SK-MEL-5 (cell line): ENCODE measurements around the gene ENC1. TPM values are rescaled to one million over a fixed set of nuclear protein-coding genes. Genes with fewer than 3 reads are reported as not detected.

Experiments used
- DNase-seq: peaks from one replicate; pipeline ENCODE4 v3.0.0-alpha.2; 2016; ENCODE audit warnings: low read depth, low spot score
- in situ Hi-C: cut with HindIII; loops from 2 replicates; pipeline ENCODE4 v1.10.0; 2016; ENCODE audit warnings: low sequenced_read_pairs, high pct_unique_total_duplicates, low pct_unique_long_range_greater_than_20kb
- total RNA-seq: library from RNA; depleted of rRNA; stranded (reverse); fragments of >200 nt; shearing (Covaris generic); gene quantifications from 2 replicates; pipeline ENCODE4 v1.2.3, GENCODE V29; 2014

ENC1 gene
- total RNA-seq, 1 experiment from 2014 or later: 2.5 TPM

DNA sequence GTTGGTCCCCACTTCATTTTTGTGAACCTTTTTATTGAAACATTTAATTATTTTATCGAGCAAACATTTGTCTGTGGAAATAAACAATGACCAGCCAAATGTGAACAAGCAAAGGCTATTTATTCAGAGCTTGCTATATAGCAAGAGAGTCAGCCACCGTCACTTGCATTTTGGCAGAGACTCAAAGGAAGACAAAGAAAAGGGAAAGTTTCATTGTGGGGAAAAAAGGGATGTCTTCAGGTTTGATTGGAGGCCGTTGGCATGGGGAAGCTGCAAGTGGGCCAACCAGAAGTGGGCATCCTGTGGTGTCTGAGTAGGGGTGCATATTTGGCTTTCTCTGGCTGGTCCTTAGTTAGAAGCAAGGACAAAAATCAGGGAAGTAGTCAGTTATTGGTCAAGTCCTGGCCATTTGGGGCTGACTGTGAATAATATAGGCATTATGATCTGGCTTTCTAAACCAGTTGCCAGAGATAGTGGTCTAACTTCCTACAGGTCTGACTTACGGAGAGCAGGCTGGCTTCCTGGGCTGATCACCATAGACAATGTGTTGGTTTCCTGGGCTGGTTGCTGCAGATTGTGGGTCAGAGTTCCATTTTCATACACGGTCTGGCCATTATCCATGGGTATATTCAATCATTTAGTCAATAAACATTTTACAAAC, 16.6 kb downstream of the ENC1 start:
- no peak for DNase-seq
- in situ Hi-C loops: no loop called here

DNA sequence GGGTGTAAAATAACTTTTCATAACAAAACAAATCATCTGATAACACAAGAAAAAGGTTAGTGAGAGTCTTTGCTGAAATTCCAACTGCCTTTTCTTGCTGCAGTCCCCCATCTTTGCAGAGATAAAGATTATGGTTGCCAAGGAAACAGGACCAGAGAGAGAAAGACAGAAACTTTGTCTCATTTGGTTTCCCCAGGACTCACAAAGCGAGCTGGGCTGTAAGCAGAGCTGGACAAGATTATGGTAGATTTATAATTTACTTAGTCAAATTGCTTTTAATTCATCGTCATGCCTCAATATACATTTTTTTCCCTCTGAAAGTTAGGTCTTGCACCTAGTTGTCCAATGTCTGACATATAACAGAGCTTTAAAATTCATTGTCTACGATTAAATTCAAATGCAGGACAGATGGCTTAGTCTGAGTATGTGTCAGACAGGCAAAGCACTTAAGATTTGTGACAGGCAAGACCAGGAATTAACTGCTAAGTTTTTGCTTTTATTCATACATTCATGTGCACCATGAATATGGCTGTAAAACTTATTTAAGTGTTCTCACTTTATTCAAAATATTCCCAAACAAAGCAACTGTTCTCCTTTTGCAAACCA, 17.4 kb downstream of the ENC1 start:
- in situ Hi-C loops: no loop called here
- DNase-seq: no peak

DNA sequence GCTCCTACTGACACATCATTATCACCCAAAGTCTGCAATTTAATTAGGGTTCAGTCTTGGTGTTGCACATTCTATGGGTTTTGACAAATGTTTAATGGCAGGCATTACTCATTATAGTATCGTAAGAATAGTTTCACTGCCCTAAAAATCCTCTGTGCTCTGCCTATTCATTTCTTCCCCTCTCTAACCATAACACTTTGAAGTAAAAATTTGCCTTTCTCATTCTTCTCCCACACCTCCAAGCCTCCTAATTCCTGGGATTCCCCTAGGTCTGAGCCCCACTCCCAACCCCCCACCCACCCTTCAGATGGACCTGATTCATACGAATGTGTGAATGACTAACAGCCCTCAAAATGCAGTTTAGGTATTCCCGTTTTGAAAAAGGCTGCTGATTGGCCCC, 18.4 kb downstream of the ENC1 start:
- in situ Hi-C loops: no loop called here
- no peak for DNase-seq

DNA sequence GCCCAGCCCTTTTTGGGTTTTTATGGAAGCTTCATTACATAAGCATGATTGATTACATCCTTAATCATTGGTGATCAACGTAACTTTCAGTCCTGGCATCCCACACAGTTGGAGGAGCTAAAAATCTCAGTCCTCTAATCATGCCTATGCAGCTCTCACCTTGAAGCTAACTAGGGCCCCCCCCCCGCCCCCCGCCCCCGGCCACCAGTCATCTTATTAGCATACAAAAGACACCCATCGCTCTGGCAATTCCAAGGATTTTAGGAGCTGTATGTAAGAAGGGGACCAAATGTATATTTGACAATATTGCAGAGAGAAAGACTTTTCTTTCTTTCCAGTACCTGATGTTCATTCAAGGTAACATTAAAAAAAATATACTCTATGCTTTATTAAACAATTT, 19.0 kb downstream of the ENC1 start:
- no peak for DNase-seq
- in situ Hi-C loops: no loop called here

DNA sequence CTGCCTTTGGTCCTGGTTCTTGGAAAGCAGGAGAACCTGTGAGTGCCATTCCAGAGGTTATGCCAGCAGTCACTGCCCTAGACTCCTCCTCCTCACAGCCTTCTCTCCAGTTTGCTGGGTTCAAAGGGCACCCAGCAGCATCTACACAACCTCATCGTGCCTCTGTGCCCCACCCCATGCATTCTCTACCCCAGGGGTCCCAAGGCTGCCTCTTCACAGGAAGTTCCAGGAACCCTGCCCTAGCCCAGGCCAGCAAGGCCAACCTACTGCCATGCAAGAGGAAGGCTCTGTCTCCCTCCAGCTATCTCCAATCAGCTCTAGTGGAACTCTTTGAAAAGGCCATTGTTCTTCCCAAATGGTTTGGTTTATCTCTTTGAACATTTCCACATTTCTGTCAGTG, 21.2 kb downstream of the ENC1 start:
- DNase-seq: no peak
- in situ Hi-C loops: no loop called here

DNA sequence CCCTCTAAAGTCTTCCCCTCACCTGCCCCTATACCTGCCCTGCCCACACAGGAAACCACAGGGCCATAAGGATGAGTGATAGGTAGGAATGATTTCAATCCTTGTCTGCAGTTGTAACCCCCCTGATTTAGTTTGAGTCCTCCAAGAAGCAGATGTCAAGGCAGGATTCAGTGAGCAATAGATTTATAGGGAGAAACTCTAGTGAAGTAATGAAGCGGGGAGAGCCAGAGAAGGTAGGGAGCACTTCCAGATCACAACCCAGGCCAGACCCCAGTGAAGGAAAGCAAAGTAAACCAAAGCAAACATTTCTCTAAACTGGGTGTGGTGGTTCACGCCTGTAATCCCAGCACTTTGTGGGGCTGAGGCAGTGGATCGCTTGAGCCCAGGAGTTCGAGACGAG, 22.4 kb downstream of the ENC1 start:
- no peak for DNase-seq
- in situ Hi-C loops: no loop called here

DNA sequence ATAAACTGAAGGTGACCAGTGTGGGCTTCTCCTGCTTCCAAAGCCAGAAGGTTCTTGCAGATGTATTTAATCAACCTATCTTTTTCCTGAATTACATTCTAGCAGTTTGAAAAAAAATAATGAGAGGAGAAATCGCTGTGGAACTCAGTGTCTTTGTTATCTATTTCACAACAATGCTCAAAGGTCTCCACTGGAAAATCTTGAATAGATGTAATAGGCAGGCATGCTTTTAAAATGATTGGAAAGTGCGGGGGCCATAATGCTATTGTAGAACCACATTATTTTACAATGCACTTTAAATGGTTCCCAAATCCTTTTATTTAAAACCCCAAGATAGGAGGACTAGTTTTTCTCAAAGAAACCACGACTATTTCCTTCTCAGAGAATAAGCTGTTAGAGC, 23.3 kb downstream of the ENC1 start:
- in situ Hi-C loops: no loop called here
- no peak for DNase-seq

DNA sequence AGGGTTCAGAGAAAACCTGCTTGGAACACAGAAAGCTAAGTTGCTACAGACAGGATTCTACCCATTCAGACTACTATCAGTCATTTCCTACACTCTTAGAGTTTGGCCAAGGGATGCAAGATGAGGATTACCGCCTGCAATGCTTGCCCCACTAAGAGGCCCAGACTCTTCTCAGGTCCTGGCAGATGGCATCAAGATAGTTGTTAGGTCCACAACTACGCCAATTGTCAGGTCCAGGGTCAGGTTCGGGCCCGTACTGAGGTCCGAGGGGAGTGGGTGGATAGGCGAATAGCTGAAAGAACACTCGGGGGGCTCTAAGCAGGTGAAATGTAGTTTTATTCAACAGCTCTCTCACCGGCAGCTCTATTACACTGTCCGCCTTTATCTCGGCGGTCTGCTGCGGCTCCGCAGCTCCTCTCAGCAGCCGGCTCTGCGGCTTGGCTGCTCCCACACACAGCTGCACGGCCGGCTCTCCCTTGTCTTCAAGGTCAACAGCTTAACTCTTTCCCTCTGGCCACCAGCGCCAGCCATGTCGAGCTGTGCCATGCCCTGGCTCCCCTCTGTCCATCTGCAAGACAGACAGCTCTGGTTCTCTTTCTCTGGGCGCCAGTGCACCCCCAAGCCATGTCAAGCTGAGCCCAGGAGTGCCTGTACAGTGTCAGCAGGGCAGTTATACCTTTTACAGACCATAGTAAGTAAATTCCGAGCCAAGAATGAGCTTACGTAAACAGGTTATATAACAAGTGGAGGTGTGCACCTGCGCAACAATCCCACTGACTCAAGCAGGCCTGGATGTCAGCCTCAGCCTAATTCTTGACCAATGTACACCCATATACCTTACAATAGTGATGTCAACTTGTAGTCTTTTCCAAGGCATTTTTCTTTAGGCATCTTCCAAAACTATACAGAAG, 24.0 kb downstream of the ENC1 start:
- DNase-seq: no peak
- in situ Hi-C loops: no loop called here

DNA sequence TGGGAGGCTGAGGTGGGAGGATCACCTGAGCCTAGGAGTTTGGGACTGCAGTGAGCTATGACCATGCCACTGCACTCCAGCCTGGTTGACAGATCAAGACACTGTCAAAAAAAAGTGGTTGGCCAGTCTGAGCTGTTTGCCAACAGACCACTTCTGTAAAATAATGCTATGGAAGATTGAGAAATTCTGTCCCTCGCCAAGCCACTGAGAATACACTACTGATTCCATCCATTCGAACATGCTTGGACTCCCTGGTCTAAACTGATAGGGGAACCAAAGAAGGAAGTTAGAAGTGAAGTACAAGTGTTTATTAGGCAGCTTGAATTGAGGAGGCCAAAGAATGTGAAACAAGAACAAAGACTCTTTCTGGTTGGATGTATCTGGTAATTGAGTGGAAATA, 27.2 kb downstream of the ENC1 start:
- in situ Hi-C loops: no loop called here
- DNase-seq: no peak

DNA sequence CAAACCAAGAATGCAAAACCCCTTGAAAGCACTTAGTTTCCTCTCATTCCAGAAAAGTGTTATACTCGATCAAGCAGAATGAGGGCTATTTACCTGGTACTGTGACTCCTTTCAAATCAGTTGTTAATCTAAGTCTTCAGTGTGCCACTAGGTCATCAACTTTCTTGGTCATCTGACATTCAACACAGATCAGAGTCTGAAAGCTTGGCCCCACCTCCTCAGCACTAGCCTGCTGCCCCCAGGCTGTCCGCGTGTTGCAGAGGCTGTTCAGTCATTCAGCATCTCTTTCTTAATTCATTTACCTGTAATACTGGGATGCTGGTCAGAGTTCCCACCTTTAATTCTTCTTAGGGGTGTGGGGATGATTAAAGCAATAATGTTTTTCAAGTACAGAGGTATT, 28.5 kb downstream of the ENC1 start:
- in situ Hi-C loops: no loop called here
- no peak for DNase-seq

DNA sequence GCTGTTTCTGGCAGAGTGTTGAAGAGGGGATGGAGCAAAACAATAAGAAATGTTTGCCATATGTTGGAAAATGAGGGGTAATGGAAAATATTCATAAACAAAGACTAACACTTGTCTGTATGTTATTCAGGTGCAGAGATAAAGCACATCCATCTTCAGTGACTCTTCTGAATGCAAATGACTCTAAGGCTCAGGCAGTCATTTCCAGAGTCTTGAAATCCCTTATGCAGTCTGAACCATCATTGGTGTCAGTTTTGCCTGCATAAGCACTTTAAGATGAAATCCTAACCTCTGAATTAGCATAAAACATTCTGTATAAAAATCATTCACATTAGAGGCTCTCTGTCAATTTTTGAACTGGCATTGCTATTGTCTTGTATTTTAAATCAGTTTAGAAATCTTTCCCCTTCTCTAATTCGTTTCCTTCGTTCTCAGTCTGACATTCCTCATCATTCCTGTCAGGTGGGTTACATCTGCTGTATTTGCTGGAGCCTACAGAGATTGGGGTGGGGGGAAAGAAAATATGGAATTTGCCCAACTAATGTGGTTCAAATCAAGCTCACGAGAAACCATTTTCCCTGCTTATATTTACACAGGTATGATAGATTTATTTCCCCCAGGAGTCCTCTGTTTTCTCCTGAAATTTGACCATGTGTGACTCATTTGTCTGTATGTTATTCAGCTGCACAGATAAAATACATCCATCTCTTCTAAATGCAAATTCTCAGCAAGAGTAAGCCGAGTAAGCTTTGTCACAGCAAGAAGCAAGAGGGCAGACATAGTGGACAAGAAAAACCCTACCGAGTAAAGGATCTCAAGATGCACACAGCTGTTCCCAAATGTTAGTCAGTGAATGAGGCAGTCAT, 31.6 kb downstream of the ENC1 start:
- in situ Hi-C loops: no loop called here
- no peak for DNase-seq

DNA sequence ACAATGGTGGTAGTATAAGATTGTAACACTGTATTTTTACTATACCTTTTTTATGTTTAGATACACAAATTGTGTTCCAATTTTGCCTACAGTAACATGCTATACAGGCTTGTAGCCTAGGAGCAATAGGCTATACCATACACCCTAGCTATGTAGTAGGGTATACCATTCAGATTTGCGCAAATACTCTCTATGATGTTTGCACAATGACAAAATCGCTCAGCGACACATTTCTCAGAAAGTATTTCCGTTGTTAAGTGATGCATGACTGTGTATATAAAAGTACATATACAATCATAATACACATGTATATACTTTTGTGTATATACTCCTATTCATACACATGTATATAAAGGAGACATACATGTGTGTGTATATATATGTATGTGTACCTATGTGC, 34.8 kb downstream of the ENC1 start:
- in situ Hi-C loops: no loop called here
- DNase-seq: no peak

DNA sequence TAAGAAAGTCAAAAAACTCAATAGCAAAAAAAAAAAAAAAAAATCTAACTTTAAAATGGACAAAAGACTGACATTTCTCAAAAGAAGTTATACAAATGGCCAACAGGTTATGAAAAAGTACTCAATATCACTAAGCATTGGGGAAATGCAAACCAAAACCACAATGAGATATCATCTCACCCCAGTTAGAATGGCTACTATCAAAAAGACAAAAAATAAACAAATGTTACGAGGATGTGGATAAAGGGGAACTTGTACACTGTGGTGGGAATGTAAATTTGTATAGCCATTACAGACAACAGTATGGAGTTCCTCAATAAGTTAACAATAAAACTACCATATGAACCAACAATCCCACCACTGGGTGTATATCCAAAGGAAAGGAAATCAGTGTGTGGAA, 37.2 kb downstream of the ENC1 start:
- in situ Hi-C loops: no loop called here
- no peak for DNase-seq

DNA sequence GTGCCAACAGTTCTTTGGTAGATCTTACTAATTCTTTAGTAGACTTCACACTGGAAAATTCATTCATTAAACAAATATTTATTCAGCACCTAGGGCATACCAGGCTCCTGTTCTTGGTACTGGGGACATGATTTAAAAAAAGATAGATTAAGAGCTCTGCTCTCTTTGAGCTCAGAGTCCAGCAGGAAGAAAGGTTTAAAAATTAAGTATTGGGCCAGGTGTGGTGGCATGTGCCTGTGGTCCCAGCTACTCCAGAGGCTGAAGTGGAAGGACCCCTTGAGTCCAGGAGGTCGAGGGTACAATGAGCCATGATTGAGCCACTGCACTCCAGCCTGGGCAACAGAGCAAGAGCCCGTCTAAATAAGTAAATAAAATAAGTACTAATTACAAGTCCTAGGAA, 41.4 kb downstream of the ENC1 start:
- DNase-seq: no peak
- in situ Hi-C loops: no loop called here

DNA sequence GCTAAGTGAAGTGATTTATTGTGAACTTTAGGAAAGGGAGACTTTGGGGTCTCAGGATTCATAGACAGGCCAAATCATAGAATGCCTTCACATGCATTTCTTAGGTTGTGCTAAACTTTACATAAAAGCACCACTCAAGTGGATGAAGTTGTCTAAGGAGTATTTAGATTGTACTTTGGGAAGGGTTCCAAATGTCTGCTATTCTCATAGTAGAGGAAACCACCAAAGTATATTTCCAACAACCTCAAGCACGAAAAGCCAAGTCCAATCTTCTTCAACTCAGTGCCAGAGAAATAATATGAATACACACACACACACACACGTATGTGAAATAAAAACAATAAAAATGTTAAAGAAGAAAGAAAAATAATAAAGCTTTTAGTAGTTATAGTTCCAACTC, 41.8 kb downstream of the ENC1 start:
- in situ Hi-C loops: no loop called here
- DNase-seq: no peak

DNA sequence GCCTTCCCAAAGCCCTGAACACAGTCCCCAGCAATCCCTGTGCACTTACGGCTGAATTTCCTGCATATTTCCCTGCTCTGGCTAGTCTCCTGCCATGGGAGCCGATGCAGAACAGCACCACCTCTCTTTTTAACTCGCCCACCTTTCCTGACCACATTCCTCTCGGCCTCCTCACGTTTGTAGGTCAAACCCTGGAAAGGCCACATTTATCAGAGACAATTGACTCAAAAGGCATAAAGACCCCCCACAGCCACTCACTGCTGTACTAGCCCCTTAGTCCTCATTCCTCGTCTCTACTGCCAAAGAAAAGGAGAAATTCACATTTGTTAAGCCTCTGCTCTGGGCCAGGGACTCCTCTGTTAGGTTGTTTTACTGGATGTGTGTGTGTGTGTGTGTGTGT, 43.6 kb downstream of the ENC1 start:
- in situ Hi-C loops: no loop called here
- no peak for DNase-seq

DNA sequence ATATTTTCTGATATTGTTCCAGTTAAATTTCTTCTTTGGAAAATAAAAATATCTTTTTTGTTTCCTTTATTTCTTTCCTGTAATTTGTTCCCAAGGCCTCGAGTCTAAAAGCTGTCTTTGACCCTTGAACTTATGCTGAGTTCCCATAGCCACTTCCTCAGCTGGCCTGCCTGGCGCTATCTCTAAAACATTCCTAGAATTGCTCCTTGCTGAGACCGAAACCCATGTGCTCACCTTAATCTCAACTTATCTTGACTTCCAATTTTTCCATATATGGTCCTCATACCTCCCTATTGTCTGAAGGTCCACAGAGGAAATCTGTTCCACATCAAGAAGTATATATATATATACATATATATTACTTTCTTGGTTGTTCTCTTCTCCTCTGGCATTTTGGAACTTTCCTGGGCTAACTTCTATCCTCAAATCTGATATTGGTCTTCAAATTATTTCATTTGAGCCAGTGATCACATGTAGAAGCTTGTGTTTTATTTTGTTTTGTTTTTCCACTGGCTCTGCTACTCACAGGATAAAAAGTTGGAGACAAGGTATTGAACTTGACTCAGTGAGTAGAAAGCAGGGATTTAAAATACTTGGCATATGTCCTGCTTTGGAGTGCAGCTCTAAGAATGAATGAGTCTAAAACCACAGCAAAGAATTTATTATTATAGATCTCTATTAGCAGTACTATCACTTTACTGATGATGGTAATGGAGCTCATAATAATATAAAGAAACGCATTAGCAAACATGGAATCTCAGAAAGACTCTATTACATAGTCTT, 45.2 kb downstream of the ENC1 start:
- DNase-seq: no peak
- in situ Hi-C loops: no loop called here
